NT2/D1 (cell line): ENCODE results near the gene MYO7A.

Experiments
- DNase-seq: peaks from one replicate; pipeline ENCODE4 v3.0.0-alpha.2; 2011; ENCODE audit warnings: low read depth, low spot score
- H3K27me3 ChIP-seq: 2 replicates; pipeline ENCODE4 v1.6.0; 2011; ENCODE audit warnings: mild to moderate bottlenecking; ENCODE audit not compliant: insufficient read length, insufficient read depth
- H3K36me3 ChIP-seq: 2 replicates; pipeline ENCODE4 v1.6.1; 2011; ENCODE audit warnings: mild to moderate bottlenecking, low read length, mixed read lengths; ENCODE audit not compliant: insufficient read depth, insufficient read length
- H3K4me1 ChIP-seq: 2 replicates; pipeline ENCODE4 v1.5.1; 2011; ENCODE audit not compliant: insufficient read depth, insufficient read length
- H3K4me3 ChIP-seq: 2 replicates; pipeline ENCODE4 v1.5.1; 2011; ENCODE audit warnings: low read depth; ENCODE audit not compliant: insufficient read length
- H3K9ac ChIP-seq: 2 replicates; pipeline ENCODE4 v1.6.0; 2011; ENCODE audit warnings: low read depth; ENCODE audit not compliant: insufficient read length
- H3K9me3 ChIP-seq: 2 replicates; pipeline ENCODE4 v1.5.1; 2011; ENCODE audit warnings: mild to moderate bottlenecking, low read length; ENCODE audit not compliant: insufficient read depth
- SUZ12 ChIP-seq: IDR thresholded peaks from 2 replicates; pipeline ENCODE4 v1.6.1; 2011; ENCODE audit not compliant: insufficient read length, insufficient read depth; ENCODE audit errors: extremely low read depth
- YY1 ChIP-seq: IDR thresholded peaks from 2 replicates; pipeline ENCODE4 v1.6.1; 2011; ENCODE audit not compliant: insufficient read length, insufficient read depth
- ZNF274 ChIP-seq: IDR thresholded peaks from 2 replicates; pipeline ENCODE4 v1.6.1; 2011; ENCODE audit warnings: mild to moderate bottlenecking, low read depth, low read length

Gene MYO7A

GRCh38 chr11:77191823-77192495 is 63.9 kb downstream of the MYO7A start:
- Histone ChIP-seq H3K4me3 (peak overlapping the region; percentile 30), H3K9me3 (no peaks in the 10 kb centered on the region), H3K27me3 (no peaks in the 10 kb centered on the region), H3K36me3 (no peaks in the 10 kb centered on the region), H3K4me1 (peaks cover 7% of the 10 kb centered on the region), H3K9ac (peak overlapping the region; percentile 56)
- no peak for TF ChIP-seq YY1
- TF ChIP-seq ZNF274: no peak
- no peak for TF ChIP-seq SUZ12
- peak; percentile 88 for DNase-seq

DNA sequence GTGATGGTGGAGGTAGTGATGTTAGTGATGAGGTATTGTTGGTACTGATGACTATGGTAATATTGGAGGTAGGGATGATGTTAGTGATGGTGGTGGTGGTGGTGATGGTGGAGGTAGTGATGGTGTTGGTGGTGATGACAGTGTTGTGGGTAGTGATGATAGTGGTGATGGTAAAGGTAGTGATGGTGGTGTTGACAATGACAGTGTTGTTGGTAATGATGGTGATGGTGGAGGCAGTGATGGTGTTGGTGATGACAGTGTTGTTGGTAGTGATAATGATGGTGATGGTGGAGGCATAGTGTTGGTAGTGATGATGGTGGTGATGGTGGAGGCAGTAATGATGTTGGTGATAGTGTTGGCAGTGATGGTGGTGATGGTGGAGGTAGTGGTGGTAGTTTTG is 65.1 kb downstream of the MYO7A start:
- H3K9ac ChIP-seq: no peak overlapping the region
- no peaks in the 10 kb centered on the region for H3K27me3 ChIP-seq
- no peak for DNase-seq
- H3K4me1 ChIP-seq: peaks cover 7% of the 10 kb centered on the region
- H3K4me3 ChIP-seq: no peak overlapping the region
- H3K36me3 ChIP-seq: no peaks in the 10 kb centered on the region
- no peaks in the 10 kb centered on the region for H3K9me3 ChIP-seq
- TF ChIP-seq ZNF274 (no peak), YY1 (no peak), SUZ12 (no peak)

GRCh38 chr11:77193911-77194830 is 66.1 kb downstream of the MYO7A start:
- no peaks in the 10 kb centered on the region for H3K27me3 ChIP-seq
- no peak for DNase-seq
- H3K36me3 ChIP-seq: no peaks in the 10 kb centered on the region
- no peak overlapping the region for H3K4me3 ChIP-seq
- H3K9me3 ChIP-seq: no peaks in the 10 kb centered on the region
- no peak overlapping the region for H3K9ac ChIP-seq
- TF ChIP-seq YY1: no peak
- TF ChIP-seq ZNF274: no peak
- no peak for TF ChIP-seq SUZ12
- H3K4me1 ChIP-seq: peaks cover 7% of the 10 kb centered on the region

- no peaks in the 10 kb centered on the region for H3K27me3 ChIP-seq
- TF ChIP-seq ZNF274 (no peak), SUZ12 (no peak), YY1 (no peak)
- no peak overlapping the region for H3K9ac ChIP-seq
- no peaks in the 10 kb centered on the region for H3K36me3 ChIP-seq
- H3K4me1 ChIP-seq: peaks cover 3% of the 10 kb centered on the region
- H3K4me3 ChIP-seq: no peak overlapping the region
- no peak for DNase-seq
- no peaks in the 10 kb centered on the region for H3K9me3 ChIP-seq
These were observed 67.2 kb downstream of the MYO7A start for GRCh38 chr11:77195071-77195755.

- no peaks in the 10 kb centered on the region for H3K9me3 ChIP-seq
- no peak for TF ChIP-seq SUZ12
- TF ChIP-seq YY1: no peak
- TF ChIP-seq ZNF274: no peak
- no peaks in the 10 kb centered on the region for H3K4me1 ChIP-seq
- no peaks in the 10 kb centered on the region for H3K36me3 ChIP-seq
- DNase-seq: no peak
- H3K4me3 ChIP-seq: no peak overlapping the region
- no peaks in the 10 kb centered on the region for H3K27me3 ChIP-seq
- H3K9ac ChIP-seq: no peak overlapping the region
These were observed 68.9 kb downstream of the MYO7A start for GRCh38 chr11:77196961-77197360.

DNA sequence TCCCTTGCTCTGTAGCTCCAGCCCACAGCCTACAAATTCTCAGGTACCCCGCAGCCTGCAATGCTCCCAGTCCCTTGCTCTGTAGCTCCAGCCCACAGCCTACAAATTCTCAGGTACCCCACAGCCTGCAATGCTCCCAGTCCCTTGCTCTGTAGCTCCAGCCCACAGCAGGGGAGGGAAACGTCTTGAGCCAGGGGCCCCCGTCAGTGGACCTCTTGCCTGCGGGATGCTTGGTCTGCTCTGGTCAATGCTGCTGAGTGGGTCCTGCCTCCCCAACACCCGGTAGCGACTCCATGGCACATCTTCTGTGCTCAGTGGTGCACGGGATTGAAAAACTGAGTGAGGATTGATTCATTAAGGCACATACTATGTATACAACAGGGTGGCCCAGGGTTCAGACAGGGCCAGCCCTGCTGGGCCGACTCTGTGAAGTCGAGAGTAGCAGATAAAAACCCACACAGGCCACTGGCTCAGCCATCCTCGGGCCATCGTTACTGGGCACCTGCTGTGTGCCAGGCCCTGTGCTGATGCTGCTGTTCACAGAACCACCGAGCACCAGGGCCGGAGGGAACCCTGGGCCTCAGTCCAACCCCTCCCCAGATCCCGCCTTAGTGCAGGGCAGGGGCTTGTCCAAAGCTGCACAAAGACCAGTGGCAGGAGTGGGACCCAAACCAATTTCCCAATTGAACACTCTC is 69.7 kb downstream of the MYO7A start:
- no peak for DNase-seq
- H3K9ac ChIP-seq: no peak overlapping the region
- H3K27me3 ChIP-seq: no peaks in the 10 kb centered on the region
- no peak for TF ChIP-seq YY1
- TF ChIP-seq ZNF274: no peak
- TF ChIP-seq SUZ12: no peak
- H3K36me3 ChIP-seq: no peaks in the 10 kb centered on the region
- H3K4me3 ChIP-seq: no peak overlapping the region
- H3K9me3 ChIP-seq: no peaks in the 10 kb centered on the region
- no peaks in the 10 kb centered on the region for H3K4me1 ChIP-seq
